Astrocyte (in vitro differentiated cells and primary cell): ENCODE data around the gene UTS2.

Source experiments
- EZH2 ChIP-seq: IDR thresholded peaks from 2 replicates; pipeline ENCODE4 v1.6.1; 2012; ENCODE audit warnings: mild to moderate bottlenecking, low read length, inconsistent platforms; ENCODE audit not compliant: insufficient read depth
- TF ChIP-seq, protein P1 (sequence below): IDR thresholded peaks from 2 replicates; pipeline ENCODE4 v1.5.1; 2011; ENCODE audit warnings: low read depth, mild to moderate bottlenecking, inconsistent platforms, low read length, moderate library complexity; ENCODE audit not compliant: insufficient read depth

DNA sequence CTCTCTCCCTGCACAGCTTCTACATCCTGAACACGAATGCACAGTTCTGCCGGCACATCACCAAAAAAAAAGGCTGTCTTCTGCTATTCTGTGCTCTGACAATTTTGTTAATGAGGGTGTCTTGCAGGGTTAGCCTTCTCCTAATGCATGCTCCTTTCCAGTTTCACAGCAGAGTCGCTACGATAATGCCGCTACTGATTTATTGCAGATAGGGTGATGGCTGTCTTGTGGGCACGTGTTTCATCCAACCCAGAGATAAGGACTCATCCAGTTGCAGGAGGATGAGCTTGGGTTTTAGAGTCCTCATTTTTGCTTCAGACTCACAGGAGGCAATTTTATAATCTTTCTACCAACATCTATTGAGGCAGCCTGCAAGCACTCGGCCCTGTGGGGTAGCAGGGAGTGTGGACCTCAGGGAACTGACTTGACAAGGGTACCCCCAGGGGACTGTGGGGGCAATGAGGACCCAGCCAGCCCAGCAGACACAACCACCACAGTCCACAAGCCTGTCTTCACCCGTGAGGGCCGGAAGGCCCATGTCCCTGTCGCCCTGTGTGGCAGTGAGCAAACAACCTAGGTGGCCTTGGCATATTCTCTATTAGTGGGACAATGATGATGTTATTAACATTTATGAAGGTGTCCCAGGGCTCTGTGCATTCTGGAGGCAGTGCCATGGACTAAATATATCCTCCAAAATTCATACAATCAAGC is 15.4 kb upstream of the UTS2 start:
- TF ChIP-seq, protein P1, sequence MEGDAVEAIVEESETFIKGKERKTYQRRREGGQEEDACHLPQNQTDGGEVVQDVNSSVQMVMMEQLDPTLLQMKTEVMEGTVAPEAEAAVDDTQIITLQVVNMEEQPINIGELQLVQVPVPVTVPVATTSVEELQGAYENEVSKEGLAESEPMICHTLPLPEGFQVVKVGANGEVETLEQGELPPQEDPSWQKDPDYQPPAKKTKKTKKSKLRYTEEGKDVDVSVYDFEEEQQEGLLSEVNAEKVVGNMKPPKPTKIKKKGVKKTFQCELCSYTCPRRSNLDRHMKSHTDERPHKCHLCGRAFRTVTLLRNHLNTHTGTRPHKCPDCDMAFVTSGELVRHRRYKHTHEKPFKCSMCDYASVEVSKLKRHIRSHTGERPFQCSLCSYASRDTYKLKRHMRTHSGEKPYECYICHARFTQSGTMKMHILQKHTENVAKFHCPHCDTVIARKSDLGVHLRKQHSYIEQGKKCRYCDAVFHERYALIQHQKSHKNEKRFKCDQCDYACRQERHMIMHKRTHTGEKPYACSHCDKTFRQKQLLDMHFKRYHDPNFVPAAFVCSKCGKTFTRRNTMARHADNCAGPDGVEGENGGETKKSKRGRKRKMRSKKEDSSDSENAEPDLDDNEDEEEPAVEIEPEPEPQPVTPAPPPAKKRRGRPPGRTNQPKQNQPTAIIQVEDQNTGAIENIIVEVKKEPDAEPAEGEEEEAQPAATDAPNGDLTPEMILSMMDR: no peak
- no peak for TF ChIP-seq EZH2
